ENCODE data around the gene CCDC149. TPM values are rescaled to one million over a fixed set of nuclear protein-coding genes. Genes with fewer than 3 reads are reported as not detected.

The CCDC149 gene
- total and polyA plus RNA-seq, 4 donors: 10.6 to 43.4 (median 23.5) TPM

DNA sequence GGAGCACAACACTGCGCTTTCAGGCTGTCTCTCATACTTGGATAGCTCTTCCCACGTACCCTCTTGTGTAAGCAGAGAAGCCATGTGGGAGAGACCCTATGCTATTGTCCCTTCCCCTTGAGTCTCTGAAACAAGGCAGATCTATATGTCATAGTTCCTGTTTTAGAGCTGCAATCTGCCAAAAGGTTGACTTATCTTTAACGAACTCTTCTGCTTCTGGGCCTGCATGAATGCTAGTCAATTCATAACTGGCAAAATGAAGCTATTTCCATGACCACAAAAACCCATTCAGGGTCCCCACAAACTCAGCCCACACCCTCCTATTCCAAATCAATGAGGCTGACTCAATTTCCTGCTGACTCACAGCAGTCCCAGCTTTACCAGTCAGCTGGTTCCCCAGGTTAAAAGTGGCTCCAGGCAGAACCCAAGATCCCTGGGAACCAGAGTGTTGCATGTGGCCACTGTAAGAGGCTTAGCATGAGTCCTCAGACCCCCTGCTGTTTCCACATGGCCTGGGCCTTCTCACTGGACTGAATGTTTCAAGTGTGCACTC is 142.7 kb downstream of the CCDC149 start:
- no peaks in the 10 kb centered on the region for H3K36me3 ChIP-seq (ENCODE audit: control insufficient read depth in 1 of 2, insufficient read depth in 2 of 2, low read length in 1 of 2)
- no peaks in the 10 kb centered on the region for H3K4me1 ChIP-seq (ENCODE audit: control insufficient read depth in 1 of 2, insufficient read depth in 2 of 2, low read length in 2 of 2)
- ATAC-seq (ENCODE audit: low FRiP score): no peak
- no peak overlapping the region for H3K4me3 ChIP-seq (ENCODE audit: low read length in 2 of 2)
- no peak overlapping the region for H3K27ac ChIP-seq (ENCODE audit: low read depth in 1 of 2, low read length in 2 of 2)
- H3K27me3 ChIP-seq (ENCODE audit: control insufficient read depth in 1 of 2, insufficient read depth in 2 of 2, low read length in 1 of 2): no peaks in the 10 kb centered on the region
- no peaks in the 10 kb centered on the region for H3K9me3 ChIP-seq (ENCODE audit: control insufficient read depth, low read length)
- peak in 1 of 2 donors; percentile 42 for DNase-seq
- intact Hi-C loops (cut with DNase I): no loop called here
- 88 to 89% methylated on average over 3 of the region's 3 CpGs for WGBS, 2 donors

DNA sequence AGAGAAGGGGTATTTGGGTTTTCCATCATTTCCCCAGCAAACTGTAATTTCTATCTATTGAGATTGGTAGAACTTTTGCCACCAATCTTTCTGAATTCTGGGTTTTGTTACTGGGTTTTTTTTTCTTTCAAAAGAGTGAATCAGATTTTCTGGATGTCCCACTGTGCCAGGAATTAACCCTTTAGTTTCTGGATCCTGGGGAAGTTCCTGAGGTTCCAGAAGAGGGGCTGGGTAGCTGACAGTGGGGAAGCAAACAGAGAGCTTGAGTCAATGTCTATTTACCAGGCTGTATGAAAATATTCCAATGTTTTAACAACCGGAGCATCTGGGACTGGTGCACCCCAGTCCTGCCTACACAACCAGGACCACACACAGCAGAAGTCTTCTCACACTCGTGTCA is 143.3 kb downstream of the CCDC149 start:
- Histone ChIP-seq H3K9me3 (ENCODE audit: control insufficient read depth, low read length) (no peaks in the 10 kb centered on the region), H3K27ac (ENCODE audit: low read depth in 1 of 2, low read length in 2 of 2) (no peak overlapping the region), H3K27me3 (ENCODE audit: control insufficient read depth in 1 of 2, insufficient read depth in 2 of 2, low read length in 1 of 2) (no peaks in the 10 kb centered on the region), H3K4me1 (ENCODE audit: control insufficient read depth in 1 of 2, insufficient read depth in 2 of 2, low read length in 2 of 2) (no peaks in the 10 kb centered on the region), H3K36me3 (ENCODE audit: control insufficient read depth in 1 of 2, insufficient read depth in 2 of 2, low read length in 1 of 2) (no peaks in the 10 kb centered on the region), H3K4me3 (ENCODE audit: low read length in 2 of 2) (no peak overlapping the region)
- ATAC-seq (ENCODE audit: low FRiP score): no peak
- WGBS, 2 donors: 86% methylated on average over 2 of the region's 2 CpGs
- no peak for DNase-seq
- intact Hi-C loops (cut with DNase I): no loop called here

DNA sequence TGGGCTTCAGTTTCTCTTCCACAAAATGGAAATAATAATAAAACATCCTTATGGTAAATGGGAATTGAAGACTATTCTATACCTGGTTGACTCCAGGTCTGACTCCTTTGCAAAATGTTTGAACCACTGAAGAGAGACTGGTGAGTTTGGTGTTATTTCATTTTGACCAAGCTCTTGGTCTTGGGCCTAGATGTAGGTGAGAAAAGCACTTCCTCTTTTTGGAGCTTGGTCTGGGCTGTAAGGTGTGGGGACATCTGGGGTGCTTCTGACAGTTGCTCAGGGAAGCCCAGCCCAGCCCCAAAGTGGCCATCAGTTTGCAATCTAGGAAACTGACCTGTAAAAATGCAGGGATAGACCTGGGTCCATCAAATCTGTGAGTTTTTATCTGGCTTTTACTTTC is 144.2 kb downstream of the CCDC149 start:
- ATAC-seq (ENCODE audit: low FRiP score): no peak
- H3K27ac ChIP-seq (ENCODE audit: low read depth in 1 of 2, low read length in 2 of 2): no peak overlapping the region
- intact Hi-C loops (cut with DNase I): no loop called here
- H3K36me3 ChIP-seq (ENCODE audit: control insufficient read depth in 1 of 2, insufficient read depth in 2 of 2, low read length in 1 of 2): no peaks in the 10 kb centered on the region
- H3K4me3 ChIP-seq (ENCODE audit: low read length in 2 of 2): no peak overlapping the region
- DNase-seq: no peak
- H3K4me1 ChIP-seq (ENCODE audit: control insufficient read depth in 1 of 2, insufficient read depth in 2 of 2, low read length in 2 of 2): no peaks in the 10 kb centered on the region
- no peaks in the 10 kb centered on the region for H3K9me3 ChIP-seq (ENCODE audit: control insufficient read depth, low read length)
- no peaks in the 10 kb centered on the region for H3K27me3 ChIP-seq (ENCODE audit: control insufficient read depth in 1 of 2, insufficient read depth in 2 of 2, low read length in 1 of 2)

DNA sequence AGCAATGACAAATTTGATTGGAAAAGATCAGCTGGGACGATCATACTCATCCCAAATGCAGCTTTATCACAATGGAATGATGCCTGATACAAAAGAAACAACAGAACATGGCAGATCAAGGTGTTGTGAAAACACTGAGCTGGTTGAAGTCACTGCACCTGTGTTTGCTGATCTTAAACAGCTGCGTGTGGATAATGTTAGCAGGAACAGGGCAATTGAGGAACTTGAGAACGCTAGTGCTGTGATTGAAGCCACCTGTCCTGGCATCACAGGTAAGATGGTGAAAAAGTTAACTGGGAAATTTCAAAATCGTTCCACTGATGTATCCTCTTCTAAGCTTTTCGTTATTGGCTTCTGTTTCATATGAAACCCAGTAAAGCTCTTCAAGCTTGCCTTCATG is 144.8 kb downstream of the CCDC149 start:
- Histone ChIP-seq H3K36me3 (ENCODE audit: control insufficient read depth in 1 of 2, insufficient read depth in 2 of 2, low read length in 1 of 2) (no peaks in the 10 kb centered on the region), H3K4me1 (ENCODE audit: control insufficient read depth in 1 of 2, insufficient read depth in 2 of 2, low read length in 2 of 2) (no peaks in the 10 kb centered on the region), H3K9me3 (ENCODE audit: control insufficient read depth, low read length) (no peaks in the 10 kb centered on the region), H3K4me3 (ENCODE audit: low read length in 2 of 2) (no peak overlapping the region), H3K27me3 (ENCODE audit: control insufficient read depth in 1 of 2, insufficient read depth in 2 of 2, low read length in 1 of 2) (no peaks in the 10 kb centered on the region), H3K27ac (ENCODE audit: low read depth in 1 of 2, low read length in 2 of 2) (no peak overlapping the region)
- DNase-seq (no peak), ATAC-seq (ENCODE audit: low FRiP score) (no peak)
- intact Hi-C loops (cut with DNase I): no loop called here
- 93 to 94% methylated on average over 5 of the region's 5 CpGs for WGBS, 2 donors

DNA sequence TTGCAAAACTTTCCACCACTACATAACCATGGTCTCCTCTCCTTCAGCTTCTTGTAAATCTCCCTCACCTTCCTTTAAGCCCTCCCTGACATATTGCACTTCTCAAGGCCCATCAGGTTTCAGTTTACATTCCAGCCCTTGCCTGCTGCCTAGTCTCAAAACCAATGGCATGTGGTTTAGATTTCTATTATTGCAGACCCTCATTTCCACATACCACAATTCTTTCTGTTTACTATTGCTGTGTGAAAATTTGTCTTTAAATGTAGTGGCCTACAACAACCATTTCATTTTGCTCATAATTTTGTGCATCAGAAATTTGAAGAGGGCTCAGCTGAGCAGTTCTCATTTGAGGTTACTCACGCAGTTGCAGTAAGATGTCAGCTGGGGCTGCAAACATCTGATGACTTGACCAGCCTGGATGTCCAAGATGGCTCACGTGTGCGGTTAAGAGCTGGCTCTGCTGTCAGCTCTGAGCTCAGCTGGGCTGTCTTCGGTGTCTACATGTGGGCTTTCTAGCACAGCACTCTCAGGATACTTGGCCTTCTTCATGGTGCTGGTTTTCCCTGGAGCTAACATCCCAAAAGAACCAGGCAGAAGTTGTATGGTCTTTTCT is 147.4 kb downstream of the CCDC149 start:
- intact Hi-C loops (cut with DNase I): no loop called here
- H3K27ac ChIP-seq (ENCODE audit: low read depth in 1 of 2, low read length in 2 of 2): no peak overlapping the region

DNA sequence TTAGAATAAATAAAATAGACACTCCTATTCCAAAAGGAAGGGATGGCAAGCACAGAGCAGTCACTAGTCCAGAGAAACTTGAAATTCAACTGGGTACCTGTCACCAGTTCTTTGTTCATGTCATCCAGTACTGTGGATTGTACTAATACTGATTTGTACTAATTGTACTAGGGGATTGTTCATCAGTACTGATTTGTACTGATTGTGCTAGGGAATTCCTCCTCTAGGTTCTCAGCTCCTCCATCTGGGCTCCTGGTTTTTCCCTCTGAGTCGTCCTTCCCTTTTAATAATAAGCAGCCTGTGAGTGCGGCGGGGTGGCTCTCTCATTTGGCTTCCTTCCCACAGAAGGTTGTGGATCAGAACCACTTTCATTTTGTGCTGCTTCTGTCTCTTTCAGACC is 148.5 kb downstream of the CCDC149 start:
- H3K4me3 ChIP-seq (ENCODE audit: low read length in 2 of 2): no peak overlapping the region
- H3K9me3 ChIP-seq (ENCODE audit: control insufficient read depth, low read length): no peaks in the 10 kb centered on the region
- no peak overlapping the region for H3K27ac ChIP-seq (ENCODE audit: low read depth in 1 of 2, low read length in 2 of 2)
- intact Hi-C loops (cut with DNase I): no loop called here
- no peaks in the 10 kb centered on the region for H3K4me1 ChIP-seq (ENCODE audit: control insufficient read depth in 1 of 2, insufficient read depth in 2 of 2, low read length in 2 of 2)
- ATAC-seq (ENCODE audit: low FRiP score): no peak
- H3K36me3 ChIP-seq (ENCODE audit: control insufficient read depth in 1 of 2, insufficient read depth in 2 of 2, low read length in 1 of 2): no peaks in the 10 kb centered on the region
- no peaks in the 10 kb centered on the region for H3K27me3 ChIP-seq (ENCODE audit: control insufficient read depth in 1 of 2, insufficient read depth in 2 of 2, low read length in 1 of 2)
- WGBS, 2 donors: 75 to 83% methylated on average over 3 of the region's 3 CpGs
- DNase-seq: no peak

More for the DNA sequence above, 147.4 kb downstream of the CCDC149 start:
- no peak overlapping the region for H3K4me3 ChIP-seq (ENCODE audit: low read length in 2 of 2)
- no peaks in the 10 kb centered on the region for H3K36me3 ChIP-seq (ENCODE audit: control insufficient read depth in 1 of 2, insufficient read depth in 2 of 2, low read length in 1 of 2)
- H3K9me3 ChIP-seq (ENCODE audit: control insufficient read depth, low read length): no peaks in the 10 kb centered on the region
- H3K27me3 ChIP-seq (ENCODE audit: control insufficient read depth in 1 of 2, insufficient read depth in 2 of 2, low read length in 1 of 2): no peaks in the 10 kb centered on the region
- no peaks in the 10 kb centered on the region for H3K4me1 ChIP-seq (ENCODE audit: control insufficient read depth in 1 of 2, insufficient read depth in 2 of 2, low read length in 2 of 2)
- DNase-seq (no peak), ATAC-seq (ENCODE audit: low FRiP score) (no peak)
- WGBS, 2 donors: 90% methylated on average over 4 of the region's 4 CpGs

DNA sequence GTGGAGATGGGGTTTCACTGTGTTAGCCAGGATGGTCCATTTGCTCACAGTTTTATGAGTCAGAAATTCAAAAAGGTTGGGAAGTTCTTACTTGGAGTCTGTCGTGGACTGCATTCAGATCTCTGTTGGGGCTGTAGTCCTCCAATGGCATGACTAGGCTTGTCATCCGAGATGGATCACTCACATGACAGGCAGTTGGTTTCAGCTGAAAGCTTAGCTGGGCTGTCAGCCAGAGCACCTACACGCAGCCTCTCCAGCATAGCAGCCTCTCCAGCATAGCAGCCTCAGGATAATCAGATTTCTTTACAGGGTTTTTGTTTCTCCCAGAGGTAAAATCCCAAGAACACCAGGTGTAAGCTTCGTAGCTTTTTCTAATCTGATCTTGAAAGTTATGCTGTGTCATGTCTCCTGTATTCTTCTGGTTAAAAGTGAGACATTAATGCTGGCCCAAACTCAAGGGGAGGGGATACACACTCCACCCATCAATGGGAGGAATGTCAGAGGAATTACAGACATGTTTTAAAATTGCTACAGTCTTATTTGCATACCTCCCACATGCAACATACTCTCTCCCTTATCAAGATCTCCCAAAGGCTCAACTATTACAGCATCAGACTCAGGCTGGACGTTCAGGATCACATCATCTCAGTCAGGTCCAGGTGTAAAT is 149.1 kb downstream of the CCDC149 start:
- H3K36me3 ChIP-seq (ENCODE audit: control insufficient read depth in 1 of 2, insufficient read depth in 2 of 2, low read length in 1 of 2): no peaks in the 10 kb centered on the region
- ATAC-seq (ENCODE audit: low FRiP score) (peak; percentile 29), DNase-seq (no peak)
- no peak overlapping the region for H3K4me3 ChIP-seq (ENCODE audit: low read length in 2 of 2)
- 11 to 15% methylated on average over 5 of the region's 5 CpGs for WGBS, 2 donors
- H3K27ac ChIP-seq (ENCODE audit: low read depth in 1 of 2, low read length in 2 of 2): no peak overlapping the region
- H3K4me1 ChIP-seq (ENCODE audit: control insufficient read depth in 1 of 2, insufficient read depth in 2 of 2, low read length in 2 of 2): no peaks in the 10 kb centered on the region
- H3K27me3 ChIP-seq (ENCODE audit: control insufficient read depth in 1 of 2, insufficient read depth in 2 of 2, low read length in 1 of 2): no peaks in the 10 kb centered on the region
- H3K9me3 ChIP-seq (ENCODE audit: control insufficient read depth, low read length): no peaks in the 10 kb centered on the region
- intact Hi-C loops (cut with DNase I): no loop called here

All from aorta (tissue), 5 donors.